GM21447 (cell line): ENCODE results near the gene SLC25A51.
"Not testable (repeated sequence)": the region's sequence is repeated elsewhere in the genome, so short reads cannot be mapped to it uniquely, and the experiment has no call there.

Experiments
- ATAC-seq: cut with Tn5 transposase; IDR thresholded peaks from one replicate; pipeline ENCODE4 v1.9.1; 2021; ENCODE audit not compliant: unreplicated experiment

The SLC25A51 gene

DNA sequence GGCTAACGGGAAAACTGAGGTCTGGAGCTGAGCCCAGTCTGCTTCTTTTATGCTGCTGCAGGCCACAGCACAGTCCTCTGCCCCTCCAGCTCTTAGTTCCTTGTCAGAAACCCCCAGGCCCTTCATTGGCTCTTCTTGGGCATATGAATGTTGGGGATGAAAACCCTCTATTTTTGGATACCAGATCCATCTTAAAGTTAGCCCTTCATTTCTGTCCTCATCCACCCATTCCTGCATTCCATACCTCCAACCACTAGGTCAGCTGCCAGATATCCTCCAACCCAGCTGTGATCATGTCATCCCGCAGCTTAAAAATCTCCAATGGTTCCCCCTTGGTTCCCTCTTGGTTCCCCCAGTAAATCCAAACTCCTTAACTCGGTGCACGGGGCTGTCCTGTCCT, 1.8 kb upstream of the SLC25A51 start:
- no peak for ATAC-seq

DNA sequence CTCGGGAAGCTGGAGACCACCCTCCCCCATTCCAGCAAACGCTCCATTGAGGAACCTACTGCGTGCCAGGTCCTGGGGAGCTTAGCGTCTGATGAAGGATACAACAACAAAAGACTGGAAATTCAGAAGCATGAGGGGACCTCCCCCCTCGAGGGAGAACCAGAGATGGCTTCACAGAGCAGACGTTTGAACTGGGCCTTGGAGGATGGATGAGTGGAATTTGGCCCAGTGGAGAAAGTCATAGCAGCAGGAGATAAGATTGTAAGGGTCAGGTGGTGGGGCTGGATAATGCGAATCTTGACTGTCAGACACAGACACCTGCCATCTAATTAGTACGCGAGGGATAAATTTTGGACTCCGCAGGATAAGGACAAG, 1.2 kb upstream of the SLC25A51 start:
- ATAC-seq = no peak

DNA sequence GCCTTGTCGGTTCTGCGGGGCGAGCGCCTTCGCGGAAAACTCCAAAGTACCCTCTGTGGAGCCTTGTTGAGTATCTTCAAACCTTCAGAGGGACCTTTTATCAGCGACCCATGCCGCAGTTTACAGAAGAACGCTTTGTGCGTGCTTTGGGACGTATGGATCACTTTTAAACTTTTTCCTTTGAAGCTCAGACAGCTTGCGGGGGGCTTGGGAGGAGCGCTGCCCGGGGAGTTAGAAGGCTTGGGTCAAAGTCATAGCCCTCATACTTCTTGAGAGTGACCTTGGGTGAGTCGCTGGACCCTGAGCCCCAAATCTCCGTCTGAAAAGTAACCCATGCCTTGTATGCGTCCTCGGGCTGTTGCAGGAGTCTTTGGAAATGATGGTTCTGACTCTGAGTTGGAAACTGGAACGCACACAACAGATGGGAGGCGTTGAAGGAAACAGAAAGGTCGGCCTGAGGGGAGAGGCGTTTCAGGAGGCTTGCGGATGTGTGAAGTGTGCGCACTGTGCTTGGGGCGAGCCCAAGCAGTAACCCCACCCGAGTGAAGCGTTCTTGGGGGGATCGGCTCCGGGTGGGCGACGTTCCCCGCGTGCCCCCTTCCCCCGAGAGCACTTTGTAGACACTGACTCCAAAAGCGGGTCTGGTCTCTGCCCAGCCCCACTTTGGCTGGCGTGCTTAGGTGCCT, 661 bp upstream of the SLC25A51 start:
- no peak for ATAC-seq

DNA sequence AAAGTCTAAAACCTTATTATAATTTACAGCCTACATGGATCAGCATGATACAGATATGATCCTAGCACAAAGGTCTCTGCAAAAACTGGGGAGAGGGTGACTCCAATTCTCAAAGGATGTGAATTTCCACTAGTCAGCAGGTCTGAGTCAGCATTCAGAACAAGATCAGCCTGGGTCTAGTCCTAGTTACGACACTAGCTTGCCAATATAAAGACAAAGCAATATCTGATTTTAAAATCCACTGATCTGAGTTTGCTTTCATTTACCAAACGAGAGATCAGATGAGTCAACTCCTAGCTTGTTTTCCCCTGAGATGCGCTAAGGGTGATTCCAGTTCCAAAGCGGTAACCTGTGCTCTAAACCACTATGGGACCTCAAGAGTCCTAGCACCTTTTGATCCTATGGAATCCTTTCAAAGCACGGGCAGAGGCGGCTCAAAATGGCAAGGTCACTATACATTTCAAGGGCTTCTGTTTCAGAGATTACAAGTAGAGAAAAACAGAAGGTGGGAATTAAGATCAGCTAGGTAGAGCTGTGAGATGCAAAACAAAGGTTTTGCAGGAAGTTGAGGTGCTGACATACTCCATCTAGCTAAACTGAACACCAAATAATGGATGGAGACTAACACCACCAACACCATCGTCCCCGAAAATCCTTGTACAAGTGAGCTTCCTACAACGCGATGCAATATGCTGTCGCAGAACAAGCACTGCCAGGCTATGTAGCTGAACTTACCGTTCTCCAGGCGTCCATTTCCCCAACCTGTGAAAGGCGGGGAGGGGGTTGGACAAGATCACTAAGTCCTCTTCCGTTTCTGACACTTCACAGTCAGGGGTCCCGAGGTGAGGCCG, 906 bp downstream of the SLC25A51 start:
- peak; percentile 12 for ATAC-seq

DNA sequence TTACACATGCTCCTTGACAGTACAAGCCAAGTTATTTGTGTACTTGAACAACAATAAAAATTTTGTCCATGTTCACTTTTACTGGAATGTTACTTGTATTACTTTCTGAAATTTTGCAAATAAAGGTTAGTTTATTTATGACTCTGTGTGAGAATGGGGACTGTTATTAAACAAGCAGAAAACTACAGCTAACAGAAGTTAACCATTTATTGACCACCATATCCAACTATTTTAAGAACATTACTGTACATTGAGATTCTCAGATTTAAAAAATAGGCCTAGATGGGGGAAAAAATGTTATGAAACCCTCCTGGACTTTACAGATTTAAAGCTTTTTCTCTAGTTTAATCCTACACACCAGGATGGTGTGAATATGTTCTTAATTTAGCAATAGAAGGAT, 1.8 kb downstream of the SLC25A51 start:
- no peak for ATAC-seq

DNA sequence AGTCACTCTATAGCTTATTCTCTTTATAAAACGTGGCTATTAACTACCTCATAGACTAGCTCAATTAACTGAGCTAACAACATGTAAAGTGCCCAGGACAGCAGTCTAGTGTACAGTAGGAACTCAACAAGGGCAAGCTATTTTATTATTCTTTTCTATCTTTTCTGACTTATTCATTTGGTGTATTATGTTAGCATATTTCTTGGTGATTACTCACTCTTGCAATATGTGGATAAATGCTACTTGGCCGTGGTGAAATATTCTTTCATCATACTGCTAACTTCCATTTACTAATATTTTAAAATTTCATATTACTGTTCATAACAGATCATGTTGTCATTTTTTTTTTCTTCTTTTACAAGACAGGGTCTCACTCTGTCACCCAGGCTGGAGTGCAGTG, 4.9 kb downstream of the SLC25A51 start:
- no peak for ATAC-seq

DNA sequence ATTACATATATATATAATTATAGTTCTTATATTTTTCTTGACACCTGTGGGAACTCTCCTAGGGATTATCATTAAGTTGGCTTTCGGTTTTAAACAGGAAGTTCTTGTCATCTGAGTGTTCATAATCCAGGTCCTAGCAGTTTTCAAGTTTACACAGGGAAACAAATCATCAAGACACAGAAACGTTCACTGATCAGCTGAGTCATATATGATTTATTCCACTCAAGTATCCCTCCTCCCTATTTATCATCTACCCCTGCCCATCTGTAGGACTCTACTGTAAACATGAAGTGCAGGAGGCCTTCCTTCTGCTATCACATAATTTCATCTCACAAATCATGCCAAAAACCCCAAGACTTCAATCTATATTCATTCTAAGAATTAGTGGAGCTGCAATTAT, 6.3 kb downstream of the SLC25A51 start:
- ATAC-seq = no peak

DNA sequence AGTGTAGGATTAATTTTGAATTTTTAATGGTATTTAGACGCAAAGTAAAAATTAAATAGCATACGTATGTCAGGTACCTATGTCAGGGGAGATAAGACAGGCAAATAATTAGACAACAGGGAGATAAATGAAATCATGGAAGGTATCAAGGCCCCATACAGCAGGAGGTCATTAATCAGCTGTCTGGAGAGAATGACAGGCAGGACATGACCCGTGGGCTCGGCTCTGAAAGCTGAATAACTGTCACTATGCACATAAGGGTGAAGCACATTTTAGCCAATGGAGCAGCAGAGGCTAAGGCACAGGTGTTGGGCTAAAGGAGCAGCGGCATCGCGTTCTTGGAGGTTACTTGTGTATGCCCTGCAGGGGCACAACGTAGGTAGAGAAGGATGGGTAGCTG, 11.9 kb downstream of the SLC25A51 start:
- ATAC-seq = no peak

DNA sequence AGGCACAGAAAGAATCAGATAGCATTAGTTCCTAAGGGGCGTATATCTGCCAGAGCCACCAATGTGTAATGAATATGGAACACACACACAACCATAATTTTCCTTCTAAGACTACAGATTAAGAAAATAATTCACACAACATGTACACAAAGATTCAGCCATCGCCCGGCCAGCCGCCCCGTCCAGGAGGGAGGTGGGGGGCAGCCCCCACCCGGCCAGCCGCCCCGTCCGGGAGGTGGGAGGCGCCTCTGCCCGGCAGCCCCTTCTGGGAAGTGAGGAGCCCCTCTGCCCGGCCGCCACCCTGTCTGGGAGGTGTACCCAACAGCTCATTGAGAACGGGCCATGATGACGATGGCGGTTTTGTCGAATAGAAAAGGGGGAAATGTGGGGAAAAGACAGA, 12.9 kb downstream of the SLC25A51 start:
- not testable (repeated sequence) for ATAC-seq

DNA sequence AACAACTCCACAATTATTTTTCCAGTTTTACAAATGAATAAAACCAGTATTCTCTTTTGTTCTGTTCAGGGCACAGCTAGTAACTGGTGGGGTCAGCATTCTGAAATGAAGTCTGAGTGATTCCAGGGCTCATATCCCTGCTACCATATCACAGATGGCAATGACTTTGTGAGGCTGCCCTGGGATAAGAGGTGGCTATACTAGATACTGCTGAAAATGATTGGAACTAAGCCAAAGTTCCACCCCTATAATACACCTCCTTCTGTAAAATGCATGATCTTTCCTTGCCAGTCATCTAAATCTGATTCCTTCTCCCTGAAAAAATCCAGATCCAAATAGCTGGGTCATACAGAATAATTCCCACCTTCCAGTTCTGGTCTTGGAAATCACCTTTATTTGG, 14.4 kb downstream of the SLC25A51 start:
- no peak for ATAC-seq

DNA sequence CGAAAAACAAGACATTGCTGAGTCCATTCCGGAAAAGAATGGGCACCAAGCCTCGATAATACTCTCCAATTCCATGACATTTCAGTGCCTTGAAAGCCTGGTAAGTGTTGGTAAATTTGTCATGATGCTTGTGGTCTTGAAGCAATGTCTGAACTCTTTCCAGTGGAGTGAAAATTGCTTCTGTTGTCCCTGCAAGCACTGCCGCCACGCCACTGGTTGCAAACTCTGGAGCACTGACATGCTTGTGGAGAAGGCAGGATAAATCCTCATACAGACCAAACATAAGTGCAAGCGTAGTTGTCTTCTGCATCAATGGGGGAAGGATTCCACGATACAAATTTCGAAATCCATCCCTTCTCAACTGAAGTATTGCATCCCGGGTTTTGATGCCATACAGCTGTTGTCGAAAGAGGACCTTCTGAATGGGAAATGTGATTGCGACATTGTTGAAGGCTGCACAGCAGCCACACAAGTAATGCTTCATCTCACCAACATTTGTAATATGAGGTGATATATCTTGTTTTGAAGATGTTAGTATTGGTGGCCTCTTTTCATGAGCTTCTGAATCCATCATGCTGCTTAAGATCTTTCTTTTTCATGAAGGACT, 15.8 kb downstream of the SLC25A51 start:
- ATAC-seq = not testable (repeated sequence)

DNA sequence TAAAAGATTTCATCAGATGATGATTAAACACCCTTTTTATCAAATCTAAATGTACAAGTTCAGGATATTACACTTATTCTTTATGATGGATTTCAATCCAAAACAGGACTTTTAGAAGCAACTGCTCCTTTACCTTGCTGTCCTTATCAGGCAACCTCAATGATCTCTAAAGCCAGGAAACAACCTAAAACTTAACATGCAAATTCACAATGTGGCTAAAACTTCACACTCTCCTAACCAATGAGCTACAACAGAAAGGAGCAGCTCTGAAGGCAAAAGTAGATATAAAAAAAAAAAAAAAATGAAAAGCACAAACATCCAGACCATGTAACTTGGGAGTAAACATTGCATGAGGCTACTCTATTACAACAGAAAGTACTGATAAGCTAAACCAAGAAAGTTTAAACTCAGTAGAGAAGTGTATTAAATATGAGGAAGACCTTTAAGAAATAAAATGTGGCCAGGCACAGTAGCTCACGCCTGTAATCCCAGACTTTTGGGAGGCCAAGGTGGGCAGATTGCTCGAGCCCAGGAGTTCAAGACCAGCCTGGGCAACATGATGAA, 22.9 kb downstream of the SLC25A51 start:
- ATAC-seq = no peak

DNA sequence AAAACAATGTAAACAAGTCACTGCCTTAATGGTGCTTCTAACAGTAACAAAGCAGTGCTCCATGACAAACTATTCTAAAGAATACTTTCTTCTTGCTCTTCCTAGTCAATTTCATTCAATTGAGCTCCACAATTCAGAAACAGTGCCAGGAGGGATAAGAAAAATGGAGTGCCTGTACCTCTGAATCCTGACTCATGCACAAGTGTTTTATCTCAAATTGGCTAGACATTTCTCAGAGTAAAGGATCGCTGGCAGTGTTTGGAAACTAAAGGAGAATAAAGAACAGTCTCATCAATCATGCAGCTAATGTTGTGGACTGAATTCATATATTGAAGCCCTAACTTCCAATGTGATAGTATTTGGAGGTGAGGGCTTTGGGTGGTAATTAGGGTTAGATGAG, 27.6 kb downstream of the SLC25A51 start:
- no peak for ATAC-seq

DNA sequence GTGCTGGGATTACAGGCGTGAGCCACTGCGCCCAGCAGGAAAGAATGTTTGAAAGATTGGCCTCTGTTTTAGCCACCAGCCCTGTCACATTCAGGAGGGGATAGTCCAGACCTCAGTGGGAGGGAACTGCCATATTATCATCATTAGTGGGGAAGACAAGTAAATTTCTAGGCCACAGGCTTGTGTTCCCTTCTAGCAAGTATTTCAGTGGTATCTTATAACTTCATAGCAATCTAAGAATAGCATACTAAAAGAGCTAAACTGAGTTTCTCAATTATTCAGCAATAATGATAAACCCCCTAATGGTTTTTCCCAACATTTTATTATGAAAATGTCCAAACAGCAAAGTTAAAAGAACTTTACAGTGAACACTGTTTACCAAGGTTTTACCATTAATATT, 30.0 kb downstream of the SLC25A51 start:
- no peak for ATAC-seq

DNA sequence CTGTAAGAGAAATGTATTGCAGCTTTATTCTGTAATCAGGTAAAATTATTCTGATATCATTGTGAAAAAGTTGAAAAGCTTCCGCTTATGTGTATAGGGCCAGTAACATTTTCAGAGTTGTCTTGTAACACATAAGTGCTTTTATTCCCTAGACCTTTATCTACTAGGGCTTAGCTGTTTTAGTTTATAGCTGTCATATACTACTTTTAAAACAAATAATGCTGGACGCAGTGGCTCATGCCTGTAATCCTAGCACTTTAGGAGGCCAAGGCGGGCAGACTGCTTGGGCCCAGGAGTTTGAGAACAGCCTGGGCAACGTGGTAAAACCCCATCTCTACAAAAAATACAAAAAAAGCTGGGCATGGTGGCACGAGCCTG, 33.1 kb downstream of the SLC25A51 start:
- no peak for ATAC-seq

DNA sequence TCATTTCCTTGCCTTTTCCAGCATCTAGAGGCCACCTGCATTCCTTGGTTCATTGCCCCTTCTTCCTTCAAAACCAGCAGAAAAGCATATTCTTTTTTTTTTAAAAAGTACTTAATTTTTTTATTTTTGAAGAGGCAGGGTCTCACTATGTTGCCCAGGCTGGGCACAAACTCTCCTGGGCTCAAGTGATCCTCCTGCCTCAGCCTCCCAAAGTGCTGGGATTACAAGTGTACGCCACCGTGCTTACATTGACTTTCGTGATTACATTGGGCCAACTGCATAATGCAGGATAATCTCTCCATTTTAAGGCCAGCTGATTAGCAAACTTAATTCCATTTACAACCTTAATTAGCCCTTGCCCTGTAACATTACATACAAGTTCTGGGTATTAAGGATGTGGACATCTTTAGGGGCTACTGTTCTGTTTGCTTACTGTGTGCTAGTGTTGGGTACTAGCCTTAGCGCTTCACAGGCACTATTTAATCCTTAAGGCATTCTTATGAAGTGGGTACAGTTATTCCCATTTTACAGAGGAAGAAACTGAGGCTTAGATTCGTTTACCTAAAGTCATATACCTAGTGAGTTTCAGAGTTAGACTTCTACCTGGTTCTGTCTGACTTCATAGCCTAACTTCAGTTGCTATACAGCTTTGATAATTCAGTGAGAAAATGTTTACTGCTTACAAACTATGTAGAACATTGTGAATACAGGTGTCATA, 33.7 kb downstream of the SLC25A51 start:
- no peak for ATAC-seq

DNA sequence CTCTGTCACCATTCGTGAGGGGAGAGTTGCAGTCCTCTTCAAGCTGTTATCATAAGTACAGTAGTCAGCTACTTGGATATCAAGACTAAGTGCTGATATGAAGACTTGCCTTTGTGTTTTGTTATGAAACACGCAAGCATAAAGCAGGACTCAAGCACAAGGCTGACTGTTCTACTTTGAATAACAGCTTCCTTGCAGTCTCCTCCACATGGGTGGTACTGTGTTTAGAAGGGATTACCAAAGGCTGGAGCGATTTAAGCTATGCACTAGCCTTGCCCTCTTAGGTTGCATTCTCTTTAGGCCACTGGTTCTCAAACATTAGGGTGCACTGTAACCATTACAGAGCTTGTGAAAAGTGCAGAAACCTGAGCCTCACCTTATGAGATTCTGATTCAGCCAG, 41.4 kb downstream of the SLC25A51 start:
- ATAC-seq = no peak

DNA sequence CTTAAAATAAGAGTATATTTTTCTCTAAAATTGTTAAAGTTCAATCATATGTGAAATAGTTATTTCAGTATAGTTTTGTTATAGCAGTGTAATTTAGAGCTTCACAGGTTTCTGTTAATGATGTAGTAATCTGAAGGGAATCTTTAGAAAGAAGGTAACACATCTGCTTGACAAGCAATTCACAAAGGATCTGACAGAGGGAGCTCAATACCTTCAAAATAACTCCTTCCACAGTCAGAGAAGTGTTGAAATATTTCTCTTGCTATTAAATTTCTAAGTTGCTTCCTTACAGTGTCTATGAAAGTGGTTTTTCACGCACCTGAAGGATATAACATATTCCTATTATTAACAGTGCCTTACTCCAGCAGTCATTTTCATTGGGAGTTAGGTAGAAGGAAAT, 44.9 kb downstream of the SLC25A51 start:
- no peak for ATAC-seq

DNA sequence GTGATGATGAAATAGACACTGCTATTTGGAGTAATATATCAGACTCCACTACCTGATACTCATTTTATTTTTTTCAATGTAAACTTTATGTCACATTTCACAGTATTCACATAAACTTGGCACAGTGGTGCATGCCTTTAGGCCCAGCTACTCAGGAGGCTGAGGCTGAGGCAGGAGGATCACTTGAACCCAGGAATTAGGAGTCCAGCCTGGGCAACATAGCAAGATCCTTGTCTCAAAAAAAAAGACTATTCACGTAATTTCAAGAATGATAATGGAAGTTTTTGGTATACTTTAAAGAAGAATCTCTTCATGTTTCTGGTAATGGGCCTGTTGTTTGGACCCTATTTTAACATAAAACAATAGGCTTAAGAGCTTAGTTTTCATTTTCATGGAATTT, 47.4 kb downstream of the SLC25A51 start:
- no peak for ATAC-seq

DNA sequence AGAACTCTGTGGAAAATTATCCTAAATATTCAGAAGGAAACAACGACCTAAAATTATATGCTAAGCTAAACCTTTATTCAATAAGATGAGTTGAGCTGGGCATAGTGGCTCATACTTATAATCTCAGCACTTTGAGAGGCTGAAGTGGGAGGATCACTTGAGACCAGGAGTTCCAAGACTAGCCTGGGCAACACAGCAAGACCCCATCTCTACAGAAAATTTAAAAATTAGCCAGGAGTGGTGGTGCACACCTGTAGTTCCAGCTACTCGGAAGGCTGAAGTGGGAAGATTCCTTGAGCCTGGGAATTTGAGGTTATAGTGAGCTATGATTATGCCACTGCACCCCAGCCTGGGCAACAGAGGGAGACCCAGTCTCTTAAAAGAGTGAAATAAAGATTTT, 51.7 kb downstream of the SLC25A51 start:
- ATAC-seq = no peak

DNA sequence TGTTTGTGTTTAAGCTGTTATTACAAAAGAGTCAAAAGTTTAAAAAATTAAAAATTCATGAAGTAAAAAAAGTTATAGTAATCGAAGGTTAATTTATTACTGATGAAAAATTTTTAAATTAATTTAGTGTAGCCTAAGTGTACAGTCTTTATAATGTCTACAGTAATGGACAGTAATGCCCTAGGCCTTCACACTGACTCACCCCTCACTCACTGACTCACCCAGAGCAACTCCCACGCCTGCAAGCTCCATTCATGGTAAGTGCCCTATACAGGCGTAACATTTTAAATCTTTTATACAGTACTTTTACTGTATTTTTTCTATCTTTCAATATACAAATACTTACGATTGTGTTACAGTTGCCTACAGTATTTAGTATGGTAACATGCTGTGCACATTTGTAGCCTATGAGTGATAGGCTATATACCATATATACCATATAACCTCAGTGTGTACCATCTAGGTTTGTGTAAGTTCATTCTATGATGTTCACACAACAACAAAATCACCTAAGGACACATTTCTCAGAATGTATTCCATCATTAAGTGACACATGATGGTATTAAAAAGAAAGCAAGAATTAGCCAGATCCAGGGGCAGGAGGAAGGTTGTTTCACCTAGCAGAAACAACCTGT, 63.2 kb downstream of the SLC25A51 start:
- ATAC-seq = no peak
